ENCODE data around the gene HS3ST5.

Gene HS3ST5

GRCh38 chr6:114144887-114145851 lies 197.7 kb downstream of the HS3ST5 start:
- no peak for FAIRE-seq

GRCh38 chr6:114142258-114142657 lies 200.6 kb downstream of the HS3ST5 start:
- no peak for FAIRE-seq

GRCh38 chr6:114140416-114140815 lies 202.4 kb downstream of the HS3ST5 start:
- FAIRE-seq = no peak

- FAIRE-seq = no peak
Observed at GRCh38 chr6:114138577-114139248, 204.1 kb downstream of the HS3ST5 start.

- FAIRE-seq = no peak
Observed at GRCh38 chr6:114135363-114135971, 207.4 kb downstream of the HS3ST5 start.

- no peak for FAIRE-seq
Observed at GRCh38 chr6:114133816-114134215, 209.0 kb downstream of the HS3ST5 start.

GRCh38 chr6:114131945-114132344 lies 210.9 kb downstream of the HS3ST5 start:
- FAIRE-seq = no peak

- no peak for FAIRE-seq
Observed at GRCh38 chr6:114125576-114125975, 217.2 kb downstream of the HS3ST5 start.

- no peak for FAIRE-seq
Observed at GRCh38 chr6:114121913-114122662, 220.7 kb downstream of the HS3ST5 start.

- FAIRE-seq = no peak
Observed at GRCh38 chr6:114119056-114119455, 223.8 kb downstream of the HS3ST5 start.

GRCh38 chr6:114115652-114116051 lies 227.2 kb downstream of the HS3ST5 start:
- FAIRE-seq = no peak

- no peak for FAIRE-seq
Observed at GRCh38 chr6:114108119-114109002, 234.5 kb downstream of the HS3ST5 start.

GRCh38 chr6:114106020-114106419 lies 236.8 kb downstream of the HS3ST5 start:
- no peak for FAIRE-seq

GRCh38 chr6:114101255-114101654 lies 241.6 kb downstream of the HS3ST5 start:
- FAIRE-seq = no peak

- no peak for FAIRE-seq
Observed at GRCh38 chr6:114100215-114100994, 242.4 kb downstream of the HS3ST5 start.

- peak; percentile 75 for FAIRE-seq
Observed at GRCh38 chr6:114096561-114097172, 246.2 kb downstream of the HS3ST5 start.

- no peak for FAIRE-seq
Observed at GRCh38 chr6:114092943-114093342, 249.9 kb downstream of the HS3ST5 start.

GRCh38 chr6:114090626-114091025 lies 252.2 kb downstream of the HS3ST5 start:
- no peak for FAIRE-seq

- no peak for FAIRE-seq
Observed at GRCh38 chr6:114087496-114087895, 255.3 kb downstream of the HS3ST5 start.

GRCh38 chr6:114085211-114085610 lies 257.6 kb downstream of the HS3ST5 start:
- no peak for FAIRE-seq
